ENCODE results near the gene MPZL1. TPM values are rescaled to one million over a fixed set of nuclear protein-coding genes. Genes with fewer than 3 reads are reported as not detected.

The MPZL1 gene
- polyA plus RNA-seq, 3 donors: 23.1 to 63.6 (median 61.8) TPM

DNA sequence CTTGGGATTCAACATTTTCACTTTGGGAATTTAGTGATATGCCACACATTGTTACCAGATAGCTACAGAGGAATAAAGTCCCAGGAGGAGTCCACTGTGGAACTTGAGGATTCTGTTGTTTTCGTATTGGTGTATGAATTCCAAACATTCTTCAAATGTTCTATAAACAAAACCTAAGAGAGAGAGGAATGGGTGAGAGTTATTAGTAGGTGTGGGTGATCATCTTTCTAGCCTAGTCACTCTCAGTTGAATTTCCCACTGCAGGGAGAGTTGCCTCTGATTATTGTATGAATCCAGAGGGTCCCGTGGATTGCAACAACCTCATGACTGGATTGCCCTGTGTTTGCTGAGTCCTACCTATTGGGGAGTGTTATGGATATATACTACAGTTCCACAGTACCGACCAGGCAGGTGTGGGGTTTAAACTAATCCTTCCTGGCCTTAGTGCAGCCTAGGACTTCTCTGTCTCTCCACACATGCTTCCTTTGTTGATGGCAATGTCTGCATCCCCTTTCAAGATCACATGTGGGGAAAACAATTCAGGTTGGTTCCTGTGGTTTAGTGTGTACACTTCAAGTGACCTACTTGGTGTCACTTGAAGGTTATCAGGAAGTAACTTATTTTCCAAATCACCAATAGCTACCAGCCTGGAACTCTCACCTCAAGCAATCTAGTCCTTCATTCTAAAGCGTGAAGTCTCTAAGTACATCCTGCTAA is 100.3 kb downstream of the MPZL1 start:
- peaks cover 0 to 2% of the 10 kb centered on the region in 2 donors for H3K36me3 Mint-ChIP-seq
- no peak for DNase-seq
- intact Hi-C loops (cut with micrococcal nuclease): no loop called here
- no peaks in the 10 kb centered on the region for H3K9me3 ChIP-seq (replicated peaks in 1 of 2; ENCODE audit: control insufficient read depth in 1 of 2, insufficient read depth in 1 of 2, low read length in 2 of 2)
- H3K27ac Mint-ChIP-seq: no peak overlapping the region
- peaks cover 0 to 10% (median 4%) of the 10 kb centered on the region in 3 donors for H3K27me3 Mint-ChIP-seq (ENCODE audit: low read depth in 3 of 3)
- no peak overlapping the region for H3K27ac ChIP-seq (ENCODE audit: low read depth in 1 of 2, low read length in 2 of 2)
- no peaks in the 10 kb centered on the region for H3K79me2 ChIP-seq (ENCODE audit: insufficient read depth, low read length)
- no peak overlapping the region for H2AFZ ChIP-seq (ENCODE audit: insufficient read depth, low read depth, low read length, poor library complexity, severe bottlenecking)
- peaks cover 0 to 3% of the 10 kb centered on the region in 2 donors for H3K27me3 ChIP-seq (ENCODE audit: control insufficient read depth in 2 of 2, insufficient read depth in 2 of 2, low read length in 2 of 2)
- H3K36me3 ChIP-seq (replicated peaks in 1 of 2; ENCODE audit: control insufficient read depth in 1 of 2, insufficient read depth in 2 of 2, low read length in 2 of 2): no peaks in the 10 kb centered on the region
- no peaks in the 10 kb centered on the region for H3K9me3 Mint-ChIP-seq
- no peak overlapping the region for H3K4me2 ChIP-seq (replicated peaks; ENCODE audit: extremely low read depth, low read length, poor library complexity, severe bottlenecking)
- H3K4me3 ChIP-seq (replicated peaks in 1 of 3; ENCODE audit: low read depth in 2 of 3, low read length in 3 of 3): no peak overlapping the region
- TF ChIP-seq, protein P1, sequence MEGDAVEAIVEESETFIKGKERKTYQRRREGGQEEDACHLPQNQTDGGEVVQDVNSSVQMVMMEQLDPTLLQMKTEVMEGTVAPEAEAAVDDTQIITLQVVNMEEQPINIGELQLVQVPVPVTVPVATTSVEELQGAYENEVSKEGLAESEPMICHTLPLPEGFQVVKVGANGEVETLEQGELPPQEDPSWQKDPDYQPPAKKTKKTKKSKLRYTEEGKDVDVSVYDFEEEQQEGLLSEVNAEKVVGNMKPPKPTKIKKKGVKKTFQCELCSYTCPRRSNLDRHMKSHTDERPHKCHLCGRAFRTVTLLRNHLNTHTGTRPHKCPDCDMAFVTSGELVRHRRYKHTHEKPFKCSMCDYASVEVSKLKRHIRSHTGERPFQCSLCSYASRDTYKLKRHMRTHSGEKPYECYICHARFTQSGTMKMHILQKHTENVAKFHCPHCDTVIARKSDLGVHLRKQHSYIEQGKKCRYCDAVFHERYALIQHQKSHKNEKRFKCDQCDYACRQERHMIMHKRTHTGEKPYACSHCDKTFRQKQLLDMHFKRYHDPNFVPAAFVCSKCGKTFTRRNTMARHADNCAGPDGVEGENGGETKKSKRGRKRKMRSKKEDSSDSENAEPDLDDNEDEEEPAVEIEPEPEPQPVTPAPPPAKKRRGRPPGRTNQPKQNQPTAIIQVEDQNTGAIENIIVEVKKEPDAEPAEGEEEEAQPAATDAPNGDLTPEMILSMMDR (IDR thresholded peaks at IDR 0.05): no peak
- no peak overlapping the region for H3K4me3 Mint-ChIP-seq
- WGBS (ENCODE audit: insufficient coverage): 79% methylated on average over 1 of the region's 4 CpGs
- no peak overlapping the region for H3K9ac ChIP-seq (ENCODE audit: insufficient read depth, low read length, poor library complexity, severe bottlenecking)
- H3K4me1 ChIP-seq (ENCODE audit: control insufficient read depth in 1 of 2, insufficient read depth in 2 of 2, low read length in 2 of 2): peaks cover 0 to 5% of the 10 kb centered on the region in 2 donors
- H3K4me1 Mint-ChIP-seq: peaks cover 5% of the 10 kb centered on the region
- no peaks in the 10 kb centered on the region for H4K20me1 ChIP-seq (ENCODE audit: insufficient read depth, low read length)

DNA sequence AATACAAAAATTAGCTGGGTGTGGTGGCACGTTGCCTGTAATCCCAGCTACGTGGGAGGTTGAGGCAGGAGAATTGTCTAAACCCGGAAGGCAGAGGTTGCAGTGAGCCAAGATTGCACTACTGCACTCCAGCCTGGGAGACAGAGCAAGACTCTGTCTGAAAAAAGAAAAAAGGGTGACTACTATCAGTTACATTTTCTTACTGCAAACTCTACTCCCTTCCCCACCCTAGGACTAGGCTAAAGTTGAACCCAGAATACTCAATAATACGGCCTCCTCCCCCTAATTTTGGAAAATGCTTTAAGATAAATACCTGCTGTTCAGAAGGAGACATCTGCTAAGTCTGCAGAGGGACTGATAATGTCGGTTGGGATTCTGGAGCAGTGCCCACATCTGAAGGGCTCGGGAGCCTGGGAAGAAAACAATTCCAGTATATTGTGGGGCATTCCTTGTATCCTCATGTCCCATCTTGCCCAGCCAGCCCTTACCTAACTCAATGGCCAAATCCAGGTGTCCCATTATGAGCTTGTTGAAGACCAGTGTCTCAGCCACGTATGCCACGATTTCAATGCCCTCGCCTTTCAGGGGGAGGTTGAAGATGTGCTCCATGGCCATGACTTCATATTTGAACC is 102.5 kb downstream of the MPZL1 start:
- Histone ChIP-seq H3K36me3 (replicated peaks in 1 of 2; ENCODE audit: control insufficient read depth in 1 of 2, insufficient read depth in 2 of 2, low read length in 2 of 2) (no peaks in the 10 kb centered on the region), H4K20me1 (ENCODE audit: insufficient read depth, low read length) (no peaks in the 10 kb centered on the region), H3K4me3 (replicated peaks in 1 of 3; ENCODE audit: low read depth in 2 of 3, low read length in 3 of 3) (no peak overlapping the region), H3K4me2 (replicated peaks; ENCODE audit: extremely low read depth, low read length, poor library complexity, severe bottlenecking) (no peak overlapping the region), H3K9me3 (replicated peaks in 1 of 2; ENCODE audit: control insufficient read depth in 1 of 2, insufficient read depth in 1 of 2, low read length in 2 of 2) (no peaks in the 10 kb centered on the region), H3K27me3 (ENCODE audit: control insufficient read depth in 2 of 2, insufficient read depth in 2 of 2, low read length in 2 of 2) (peaks cover 0 to 3% of the 10 kb centered on the region in 2 donors), H2AFZ (ENCODE audit: insufficient read depth, low read depth, low read length, poor library complexity, severe bottlenecking) (no peak overlapping the region), H3K27ac (ENCODE audit: low read depth in 1 of 2, low read length in 2 of 2) (no peak overlapping the region), H3K4me1 (ENCODE audit: control insufficient read depth in 1 of 2, insufficient read depth in 2 of 2, low read length in 2 of 2) (peaks cover 0 to 5% of the 10 kb centered on the region in 2 donors), H3K9ac (ENCODE audit: insufficient read depth, low read length, poor library complexity, severe bottlenecking) (no peak overlapping the region), H3K79me2 (ENCODE audit: insufficient read depth, low read length) (no peaks in the 10 kb centered on the region)
- peaks cover 0 to 2% (median 0%) of the 10 kb centered on the region in 7 donors for H3K9me3 Mint-ChIP-seq
- H3K27me3 Mint-ChIP-seq (ENCODE audit: low read depth in 3 of 3): peaks cover 0 to 8% (median 4%) of the 10 kb centered on the region in 3 donors
- H3K4me3 Mint-ChIP-seq: no peak overlapping the region
- H3K4me1 Mint-ChIP-seq: peaks cover 5% of the 10 kb centered on the region
- 88% methylated on average over 4 of the region's 9 CpGs for WGBS (ENCODE audit: insufficient coverage)
- peaks cover 0 to 2% of the 10 kb centered on the region in 2 donors for H3K36me3 Mint-ChIP-seq
- DNase-seq: no peak
- intact Hi-C loops (cut with micrococcal nuclease): no loop called here
- TF ChIP-seq, protein P1 (IDR thresholded peaks at IDR 0.05): no peak
- no peak overlapping the region for H3K27ac Mint-ChIP-seq
